DMS114 treated with DMSO at 0.1 percent for 48 hours (cell line): ENCODE measurements around the gene SMOC2.

ENCODE experiments used
- DNase-seq: peaks from one replicate; lab custom pipeline; 2025; ENCODE audit not compliant: unreplicated experiment; lab: John Stamatoyannopoulos, UW

SMOC2 gene

GRCh38 chr6:168479421-168479820 is 38.4 kb downstream of the SMOC2 start:
- no peak for DNase-seq

- DNase-seq = no peak
Observed at GRCh38 chr6:168480481-168480880, 39.5 kb downstream of the SMOC2 start.

GRCh38 chr6:168485818-168486217 is 44.8 kb downstream of the SMOC2 start:
- DNase-seq = no peak

GRCh38 chr6:168490757-168491156 is 49.8 kb downstream of the SMOC2 start:
- no peak for DNase-seq

- no peak for DNase-seq
Observed at GRCh38 chr6:168493976-168494375, 53.0 kb downstream of the SMOC2 start.

- no peak for DNase-seq
Observed at GRCh38 chr6:168494726-168495125, 53.7 kb downstream of the SMOC2 start.

- no peak for DNase-seq
Observed at GRCh38 chr6:168495133-168495532, 54.1 kb downstream of the SMOC2 start.

GRCh38 chr6:168495636-168496035 is 54.7 kb downstream of the SMOC2 start:
- no peak for DNase-seq

GRCh38 chr6:168496139-168496996 is 55.4 kb downstream of the SMOC2 start:
- DNase-seq = no peak

GRCh38 chr6:168496997-168497331 is 56.0 kb downstream of the SMOC2 start:
- peak; percentile 39 for DNase-seq

- no peak for DNase-seq
Observed at GRCh38 chr6:168497381-168497780, 56.4 kb downstream of the SMOC2 start.

- DNase-seq = no peak
Observed at GRCh38 chr6:168498161-168498843, 57.3 kb downstream of the SMOC2 start.

- DNase-seq = no peak
Observed at GRCh38 chr6:168499045-168499650, 58.2 kb downstream of the SMOC2 start.

- DNase-seq = no peak
Observed at GRCh38 chr6:168500519-168500918, 59.5 kb downstream of the SMOC2 start.

GRCh38 chr6:168501561-168501960 is 60.6 kb downstream of the SMOC2 start:
- no peak for DNase-seq

- DNase-seq = no peak
Observed at GRCh38 chr6:168504366-168504765, 63.4 kb downstream of the SMOC2 start.

GRCh38 chr6:168506460-168506859 is 65.5 kb downstream of the SMOC2 start:
- no peak for DNase-seq

- DNase-seq = no peak
Observed at GRCh38 chr6:168507297-168507696, 66.3 kb downstream of the SMOC2 start.

- DNase-seq = no peak
Observed at GRCh38 chr6:168507730-168508129, 66.7 kb downstream of the SMOC2 start.

- no peak for DNase-seq
Observed at GRCh38 chr6:168508903-168509302, 67.9 kb downstream of the SMOC2 start.

- no peak for DNase-seq
Observed at GRCh38 chr6:168513766-168514165, 72.8 kb downstream of the SMOC2 start.

GRCh38 chr6:168514216-168514615 is 73.2 kb downstream of the SMOC2 start:
- no peak for DNase-seq
